GM19328 (cell line): ENCODE results near the gene HPCAL1.
"Not testable (repeated sequence)": the region's sequence is repeated elsewhere in the genome, so short reads cannot be mapped to it uniquely, and the experiment has no call there.

Experiments used
- ATAC-seq: cut with Tn5 transposase; IDR thresholded peaks from one replicate; pipeline ENCODE4 v1.9.1; 2021; ENCODE audit warnings: mild to moderate bottlenecking, moderate library complexity; ENCODE audit not compliant: unreplicated experiment

Gene HPCAL1

DNA sequence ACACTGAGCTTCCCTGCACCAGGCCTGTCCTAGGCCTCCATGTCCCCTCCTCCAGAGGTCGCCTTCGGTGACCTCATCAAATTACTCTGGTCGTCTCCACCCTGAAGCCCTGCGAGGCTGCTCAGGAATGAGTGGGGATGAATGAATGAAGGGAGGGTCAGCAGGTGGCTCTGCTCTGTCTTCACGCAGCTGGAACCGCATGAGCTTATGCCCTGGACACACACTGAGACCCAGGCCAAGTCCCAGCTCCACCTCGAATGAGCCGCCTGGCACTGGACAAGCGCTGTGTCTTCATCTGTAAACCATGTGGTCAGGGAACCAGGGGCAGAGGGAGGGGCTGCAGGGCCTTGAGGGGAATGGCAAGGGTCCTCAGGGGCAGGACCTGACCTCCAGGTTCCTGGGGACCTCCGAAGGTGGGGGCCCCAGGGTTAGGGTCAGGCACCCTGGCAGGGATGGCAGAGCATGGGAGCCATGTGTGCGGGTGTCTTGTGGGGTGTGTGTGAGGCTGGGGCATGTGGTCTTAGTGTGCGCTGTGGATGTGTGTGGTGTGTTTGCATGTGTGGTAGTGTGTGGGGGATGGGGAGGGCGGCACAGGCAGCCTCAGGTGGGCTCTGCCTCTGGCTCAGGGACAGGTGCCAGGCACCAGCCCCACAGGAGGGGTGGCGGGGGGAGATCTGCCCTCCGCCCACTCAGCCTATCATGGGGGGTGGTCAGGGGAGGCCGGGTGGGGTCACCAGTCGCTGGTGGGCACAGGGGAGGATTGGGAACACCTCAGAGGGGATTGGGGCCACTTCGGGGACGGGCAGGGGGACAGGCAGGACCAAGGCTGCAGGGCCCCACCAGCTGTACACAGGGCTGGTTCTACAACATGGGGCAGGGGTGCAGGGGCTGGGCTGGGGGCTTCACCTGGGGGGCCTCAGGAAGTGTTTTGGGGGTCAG is 131.5 kb downstream of the HPCAL1 start:
- ATAC-seq: no peak

DNA sequence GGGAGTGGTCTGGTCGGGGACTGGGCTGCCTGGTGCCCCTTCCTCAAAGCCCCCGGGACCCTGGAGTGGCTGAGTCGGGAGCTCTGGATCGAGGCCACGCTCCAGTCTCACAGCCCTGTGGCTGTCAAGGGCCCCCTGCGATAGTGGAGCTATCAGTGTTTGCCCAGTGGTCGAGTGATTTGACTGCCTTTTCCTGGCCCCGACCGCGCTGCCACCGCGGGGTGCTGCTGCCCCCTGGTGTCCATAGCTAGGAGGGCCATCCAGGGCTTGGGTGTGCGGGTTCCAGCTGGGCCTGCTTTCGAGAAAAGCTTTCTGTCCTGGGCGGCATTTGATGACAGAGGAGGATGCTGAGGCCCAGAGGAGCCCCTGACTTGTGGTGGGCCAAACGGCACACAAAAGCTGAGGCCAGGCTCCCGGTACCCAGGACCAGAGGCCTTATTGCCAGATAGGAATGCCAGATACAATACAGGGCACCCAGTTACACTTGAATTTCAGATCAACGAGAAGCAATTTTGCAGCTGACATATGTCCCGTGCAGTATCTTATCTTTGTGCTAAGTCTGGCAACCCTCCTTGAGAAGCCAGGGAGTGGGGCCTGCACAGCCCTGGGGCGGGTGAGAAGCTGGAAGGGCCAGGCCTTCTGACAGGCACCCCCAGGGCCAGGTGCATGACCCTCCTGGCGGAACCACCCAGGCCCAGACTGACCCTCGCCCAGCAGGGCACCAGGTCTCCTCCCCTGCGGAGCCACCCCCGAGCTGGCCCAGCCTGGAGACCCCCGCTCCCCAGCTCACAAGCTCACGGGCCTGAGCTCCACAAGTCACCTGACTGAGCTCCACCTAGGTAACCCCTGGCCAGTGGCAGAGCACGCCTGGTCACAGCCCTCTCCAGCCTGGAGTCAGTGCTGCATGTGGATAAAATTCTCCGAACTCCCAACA is 132.4 kb downstream of the HPCAL1 start:
- ATAC-seq: peak; percentile 54

DNA sequence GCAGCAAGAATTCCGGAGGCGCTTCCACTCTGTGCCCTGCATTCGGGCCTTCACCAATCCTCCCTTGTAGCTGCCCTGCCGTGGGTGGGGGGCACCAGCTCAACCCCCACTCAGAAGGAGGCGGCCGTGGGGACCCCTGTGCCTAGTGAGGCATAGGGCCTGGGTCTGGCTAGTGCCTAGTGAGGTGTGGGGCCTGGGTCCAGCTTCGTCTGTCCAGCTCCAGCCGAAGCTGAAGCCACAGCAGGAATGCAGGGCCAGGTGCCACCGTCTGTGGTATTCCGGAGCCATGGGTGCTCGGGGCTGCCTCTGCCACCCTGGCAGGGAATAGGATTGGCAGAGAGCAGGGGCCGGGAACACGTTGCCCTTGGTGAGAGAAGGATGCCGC is 133.1 kb downstream of the HPCAL1 start:
- ATAC-seq: no peak

DNA sequence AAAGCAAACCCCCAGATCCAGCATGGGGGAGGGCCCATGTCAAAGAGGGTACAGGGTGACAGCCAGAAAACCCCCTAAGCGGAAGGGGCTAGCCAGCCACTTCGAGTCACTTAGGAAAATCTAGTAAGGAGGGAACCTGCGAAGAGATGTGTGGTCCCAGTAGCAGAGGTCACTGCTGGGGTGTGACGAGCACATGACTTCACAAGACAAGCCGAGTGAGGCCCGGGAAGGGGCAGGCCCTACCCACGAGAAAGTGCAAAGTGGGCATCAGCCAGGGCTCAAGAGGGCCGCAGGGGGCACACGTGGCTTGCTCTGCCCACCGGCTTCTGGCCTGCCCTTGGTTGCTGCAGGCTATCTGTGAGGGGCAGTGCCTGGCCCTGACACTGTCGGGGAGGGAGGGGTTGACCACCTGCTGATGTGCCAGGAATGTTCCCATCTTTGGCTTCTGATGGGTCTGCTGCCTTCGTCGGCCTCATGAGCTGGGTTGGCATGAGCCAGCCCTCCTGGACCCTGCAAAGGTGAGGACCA is 133.9 kb downstream of the HPCAL1 start:
- ATAC-seq: no peak

- ATAC-seq: no peak
Observed at GRCh38 chr2:10437806-10438205, 135.1 kb downstream of the HPCAL1 start.

GRCh38 chr2:10438688-10439087 is 136.0 kb downstream of the HPCAL1 start:
- no peak for ATAC-seq

DNA sequence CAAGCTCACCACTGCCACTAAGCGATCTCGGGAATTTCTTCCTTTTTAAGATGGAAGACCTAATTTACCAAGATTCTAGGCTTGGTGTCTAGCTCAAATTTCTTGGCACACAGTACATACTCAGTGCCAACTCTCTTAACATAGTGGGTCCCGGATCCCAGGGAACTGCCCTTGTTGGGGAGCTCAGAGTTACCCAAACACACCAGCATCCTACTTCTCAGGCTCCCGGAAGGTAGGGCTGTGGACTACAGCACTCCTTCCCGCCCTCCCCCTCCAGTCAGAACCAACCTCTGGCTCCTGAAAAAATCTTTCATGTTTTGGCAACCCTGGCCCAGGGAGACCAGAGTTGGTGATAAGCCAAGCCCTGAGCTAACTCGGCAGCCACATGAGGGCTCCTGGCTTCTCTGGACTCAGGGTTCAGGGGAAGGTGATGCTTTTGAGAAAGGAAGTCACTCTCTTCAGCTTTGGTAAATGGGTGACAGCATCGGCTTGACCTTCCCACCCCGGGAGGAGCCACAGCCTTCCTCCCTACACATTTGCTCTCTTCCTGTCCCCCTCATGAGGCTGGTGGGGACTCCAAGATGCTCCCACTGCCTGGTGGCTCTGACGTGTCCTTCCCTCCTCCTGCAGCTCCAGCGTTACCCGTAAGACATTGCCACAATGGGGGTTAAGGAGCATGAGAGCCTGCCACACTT is 136.6 kb downstream of the HPCAL1 start:
- no peak for ATAC-seq

DNA sequence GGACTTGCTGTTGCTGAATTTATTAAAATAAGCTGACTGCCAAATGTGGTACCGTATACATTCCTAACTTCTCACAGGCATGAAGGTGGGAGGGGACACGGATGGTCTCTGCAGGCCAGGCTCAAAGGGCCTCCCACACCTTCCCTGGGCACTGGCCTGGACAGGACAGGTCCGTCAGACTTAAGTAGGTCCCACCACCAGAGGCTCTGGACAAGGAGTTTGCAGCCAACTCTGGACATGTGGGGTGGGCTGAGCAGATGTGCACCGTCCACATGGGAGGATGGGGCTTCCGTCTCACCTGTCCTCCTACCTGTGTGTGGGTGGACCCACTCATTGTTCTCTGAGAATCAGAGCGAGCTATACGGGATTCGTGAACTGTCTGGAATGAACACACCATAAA is 137.3 kb downstream of the HPCAL1 start:
- ATAC-seq: no peak

DNA sequence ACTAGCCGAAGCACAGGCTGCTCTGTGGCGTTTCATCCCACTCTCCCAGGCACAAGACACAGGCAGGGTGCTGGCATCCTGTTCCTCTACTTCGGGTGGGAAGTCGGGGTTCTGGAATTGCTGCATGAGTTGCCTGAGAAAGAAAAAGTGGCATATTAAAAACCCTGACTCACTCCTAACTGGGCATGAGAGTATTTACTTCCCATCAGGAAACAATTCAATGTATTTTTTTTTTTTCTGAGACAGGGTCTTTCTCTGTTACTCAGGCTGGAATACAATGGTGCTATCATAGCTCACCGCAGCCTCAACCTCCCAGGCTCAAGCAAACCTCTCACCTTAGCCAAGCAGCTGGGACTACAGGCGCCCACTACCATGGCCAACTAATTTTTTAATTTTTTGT is 138.0 kb downstream of the HPCAL1 start:
- ATAC-seq: no peak

DNA sequence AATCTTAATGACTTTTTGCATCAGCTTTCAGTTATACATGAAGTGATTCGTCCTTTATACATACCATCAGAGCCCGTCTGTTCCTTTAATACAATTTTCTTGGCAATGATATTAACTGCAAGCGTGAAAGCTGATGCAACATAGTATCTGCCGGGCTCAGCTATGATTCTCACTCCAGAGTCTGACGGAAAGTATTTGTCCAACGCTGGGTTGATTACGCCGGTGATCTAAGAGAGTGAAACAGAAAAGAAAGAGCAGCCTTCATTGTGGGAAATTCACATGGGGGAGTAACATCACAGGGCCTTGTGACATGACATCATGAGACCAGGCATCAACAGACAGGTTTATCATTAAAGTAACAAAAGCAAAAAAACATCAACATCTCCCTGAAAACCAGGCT is 139.2 kb downstream of the HPCAL1 start:
- ATAC-seq: no peak

GRCh38 chr2:10442469-10443126 is 139.9 kb downstream of the HPCAL1 start:
- not testable (repeated sequence) for ATAC-seq

GRCh38 chr2:10444463-10444862 is 141.8 kb downstream of the HPCAL1 start:
- no peak for ATAC-seq

- ATAC-seq: no peak
Observed at GRCh38 chr2:10446631-10447030, 143.9 kb downstream of the HPCAL1 start.

GRCh38 chr2:10447300-10447894 is 144.7 kb downstream of the HPCAL1 start:
- peak; percentile 20 for ATAC-seq

- peak; percentile 78 for ATAC-seq
Observed at GRCh38 chr2:10447895-10448575, 145.3 kb downstream of the HPCAL1 start, which contains the start of gene ODC1. Gene ODC1 (minus strand): TSS chr2:10448327. CDS start chr2:10445032, 3,295 bp downstream.

GRCh38 chr2:10448576-10449485 is 146.1 kb downstream of the HPCAL1 start:
- peak; percentile 50 for ATAC-seq

DNA sequence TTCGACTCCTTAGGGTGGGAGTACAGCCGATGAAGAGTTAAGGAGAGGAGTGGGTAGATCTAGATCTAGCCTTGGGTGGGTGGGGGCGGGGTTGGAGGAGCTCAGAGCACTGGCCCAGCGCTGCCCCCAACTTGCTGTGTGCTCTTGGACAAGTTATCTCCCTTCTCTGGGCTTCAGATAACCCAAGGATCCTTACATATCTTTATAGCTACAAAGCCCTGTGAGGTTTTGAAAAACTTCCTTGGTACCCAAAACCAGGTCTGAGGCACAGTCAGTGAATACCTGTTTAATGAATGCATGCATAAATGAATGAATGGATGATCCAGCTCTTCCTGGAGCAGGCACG is 146.8 kb downstream of the HPCAL1 start:
- ATAC-seq: no peak
